Mucosa of rectum (tissue), 2 donors: Measurements from ENCODE around the gene ZNF567.
A peak's percentile ranks its signal among the peaks of the same experiment; 100 is the strongest.

ENCODE experiments used
- H3K27ac ChIP-seq, 2 donors: one replicate each; pipeline ENCODE4 v1.7.0; 2013; ENCODE audit warnings: inconsistent platforms in 2 of 2, low read depth in 2 of 2, low read length in 2 of 2
- H3K27me3 ChIP-seq, 2 donors: one replicate each; pipeline ENCODE4 v1.7.0; 2013; ENCODE audit warnings: low read length in 2 of 2; ENCODE audit not compliant: control insufficient read depth in 2 of 2, insufficient read depth in 2 of 2
- H3K36me3 ChIP-seq, 2 donors: one replicate each; pipeline ENCODE4 v1.7.0; 2013; ENCODE audit warnings: low read length in 2 of 2; ENCODE audit not compliant: control insufficient read depth in 2 of 2, insufficient read depth in 2 of 2
- H3K4me1 ChIP-seq, 2 donors: one replicate each; pipeline ENCODE4 v1.7.0; 2013; ENCODE audit warnings: low read length in 2 of 2, mild to moderate bottlenecking in 1 of 2; ENCODE audit not compliant: control insufficient read depth in 2 of 2, insufficient read depth in 2 of 2
- H3K4me3 ChIP-seq, 2 donors: one replicate each; pipeline ENCODE4 v1.7.0; 2013; ENCODE audit warnings: low read length in 2 of 2
- H3K9ac ChIP-seq, 2 donors: one replicate each; pipeline ENCODE4 v1.7.0; 2013; ENCODE audit warnings: low read length in 2 of 2, low read depth in 1 of 2, mild to moderate bottlenecking in 1 of 2
- H3K9me3 ChIP-seq, 2 donors: one replicate each; pipeline ENCODE4 v1.7.0; 2013; ENCODE audit warnings: low read length in 2 of 2; ENCODE audit not compliant: control insufficient read depth in 2 of 2
- donor health status: healthy.
- donor health status: Normal muscosa, but diverticular disease.

Gene ZNF567

GRCh38 chr19:36687214-36688056 is at the start of gene ZNF567:
Gene ZNF567, plus strand, starts transcription at chr19:36687612. Its CDS starts 7,256 bp downstream, at chr19:36694868.
- Histone ChIP-seq H3K27ac (peak within 1 kb of the TSS; percentile 39 to 72), H3K4me3 (peak within 1 kb of the TSS; percentile 89 to 99), H3K4me1 (peaks cover 14 to 16% of the 10 kb centered on the region in 2 donors), H3K9ac (peak within 1 kb of the TSS; percentile 83 to 92), H3K36me3 (peaks cover 27 to 28% of the 10 kb centered on the region in 2 donors), H3K9me3 (peaks cover 3 to 8% of the 10 kb centered on the region in 2 donors), H3K27me3 (no peaks in the 10 kb centered on the region)

GRCh38 chr19:36638862-36639510 is 48.4 kb upstream of the ZNF567 start:
- Histone ChIP-seq H3K27me3 (no peaks in the 10 kb centered on the region), H3K4me3 (no peak overlapping the region), H3K9ac (no peak overlapping the region), H3K9me3 (peaks cover 58 to 63% of the 10 kb centered on the region in 2 donors), H3K27ac (no peak overlapping the region), H3K4me1 (no peaks in the 10 kb centered on the region), H3K36me3 (peaks cover 16 to 19% of the 10 kb centered on the region in 2 donors)

- no peaks in the 10 kb centered on the region for H3K27me3 ChIP-seq
- peaks cover 27 to 29% of the 10 kb centered on the region in 2 donors for H3K36me3 ChIP-seq
- no peak overlapping the region for H3K27ac ChIP-seq
- H3K9me3 ChIP-seq: peaks cover 30 to 53% of the 10 kb centered on the region in 2 donors
- no peaks in the 10 kb centered on the region for H3K4me1 ChIP-seq
- no peak overlapping the region for H3K9ac ChIP-seq
- no peak overlapping the region for H3K4me3 ChIP-seq
Measured at GRCh38 chr19:36646746-36647145, 40.7 kb upstream of the ZNF567 start.

GRCh38 chr19:36652958-36653357 is 34.5 kb upstream of the ZNF567 start:
- no peak overlapping the region for H3K9ac ChIP-seq
- H3K36me3 ChIP-seq: peaks cover 53 to 70% of the 10 kb centered on the region in 2 donors
- H3K9me3 ChIP-seq: peaks cover 24 to 26% of the 10 kb centered on the region in 2 donors
- H3K27ac ChIP-seq: no peak overlapping the region
- no peaks in the 10 kb centered on the region for H3K4me1 ChIP-seq
- H3K27me3 ChIP-seq: no peaks in the 10 kb centered on the region
- no peak overlapping the region for H3K4me3 ChIP-seq

GRCh38 chr19:36665832-36666231 is 21.6 kb upstream of the ZNF567 start:
- Histone ChIP-seq H3K4me1 (peaks cover 0 to 3% of the 10 kb centered on the region in 2 donors), H3K9ac (peak overlapping the region in 1 of 2 donors; percentile 69), H3K9me3 (peaks cover 4 to 6% of the 10 kb centered on the region in 2 donors), H3K36me3 (peaks cover 4 to 9% of the 10 kb centered on the region in 2 donors), H3K4me3 (peak overlapping the region; percentile 93 to 99), H3K27ac (no peak overlapping the region), H3K27me3 (no peaks in the 10 kb centered on the region)

GRCh38 chr19:36668646-36669045 is 18.8 kb upstream of the ZNF567 start:
- H3K4me1 ChIP-seq: peaks cover 0 to 3% of the 10 kb centered on the region in 2 donors
- H3K4me3 ChIP-seq: no peak overlapping the region
- no peak overlapping the region for H3K27ac ChIP-seq
- no peaks in the 10 kb centered on the region for H3K27me3 ChIP-seq
- H3K36me3 ChIP-seq: peaks cover 4 to 11% of the 10 kb centered on the region in 2 donors
- H3K9me3 ChIP-seq: peaks cover 5 to 16% of the 10 kb centered on the region in 2 donors
- H3K9ac ChIP-seq: no peak overlapping the region

- Histone ChIP-seq H3K4me1 (no peaks in the 10 kb centered on the region), H3K36me3 (peaks cover 2 to 9% of the 10 kb centered on the region in 2 donors), H3K27ac (no peak overlapping the region), H3K9ac (no peak overlapping the region), H3K27me3 (no peaks in the 10 kb centered on the region), H3K9me3 (peaks cover 5 to 19% of the 10 kb centered on the region in 2 donors), H3K4me3 (peak overlapping the region in 1 of 2 donors; percentile 13)
Measured at GRCh38 chr19:36672368-36672767, 15.0 kb upstream of the ZNF567 start.

- Histone ChIP-seq H3K9ac (no peak overlapping the region), H3K36me3 (peaks cover 3 to 14% of the 10 kb centered on the region in 2 donors), H3K27ac (no peak overlapping the region), H3K4me1 (no peaks in the 10 kb centered on the region), H3K27me3 (no peaks in the 10 kb centered on the region), H3K4me3 (no peak overlapping the region), H3K9me3 (peaks cover 5 to 22% of the 10 kb centered on the region in 2 donors)
Measured at GRCh38 chr19:36674201-36674600, 13.2 kb upstream of the ZNF567 start.

- Histone ChIP-seq H3K27me3 (no peaks in the 10 kb centered on the region), H3K9ac (no peak overlapping the region), H3K9me3 (peaks cover 3 to 9% of the 10 kb centered on the region in 2 donors), H3K27ac (no peak overlapping the region), H3K4me3 (no peak overlapping the region), H3K4me1 (no peaks in the 10 kb centered on the region), H3K36me3 (peaks cover 4 to 8% of the 10 kb centered on the region in 2 donors)
Measured at GRCh38 chr19:36679455-36679854, 8.0 kb upstream of the ZNF567 start.

GRCh38 chr19:36685835-36686234 is 1.6 kb upstream of the ZNF567 start:
- H3K4me1 ChIP-seq: peaks cover 14 to 16% of the 10 kb centered on the region in 2 donors
- peaks cover 11 to 15% of the 10 kb centered on the region in 2 donors for H3K36me3 ChIP-seq
- no peaks in the 10 kb centered on the region for H3K27me3 ChIP-seq
- H3K9ac ChIP-seq: no peak overlapping the region
- H3K4me3 ChIP-seq: peak overlapping the region in 1 of 2 donors; percentile 99
- H3K27ac ChIP-seq: no peak overlapping the region
- H3K9me3 ChIP-seq: peaks cover 0 to 3% of the 10 kb centered on the region in 2 donors
